GM12892 (cell line): ENCODE measurements around the gene NDUFA7.

Experiments used
- POLR2A ChIP-seq: IDR thresholded peaks from 2 replicates; pipeline ENCODE4 v1.6.1; 2011; ENCODE audit warnings: low read depth, low read length, control low read depth
- TAF1 ChIP-seq: IDR thresholded peaks from 2 replicates; pipeline ENCODE4 v1.6.1; 2011; ENCODE audit warnings: low read depth, mild to moderate bottlenecking, control low read depth, low read length, borderline replicate concordance

DNA sequence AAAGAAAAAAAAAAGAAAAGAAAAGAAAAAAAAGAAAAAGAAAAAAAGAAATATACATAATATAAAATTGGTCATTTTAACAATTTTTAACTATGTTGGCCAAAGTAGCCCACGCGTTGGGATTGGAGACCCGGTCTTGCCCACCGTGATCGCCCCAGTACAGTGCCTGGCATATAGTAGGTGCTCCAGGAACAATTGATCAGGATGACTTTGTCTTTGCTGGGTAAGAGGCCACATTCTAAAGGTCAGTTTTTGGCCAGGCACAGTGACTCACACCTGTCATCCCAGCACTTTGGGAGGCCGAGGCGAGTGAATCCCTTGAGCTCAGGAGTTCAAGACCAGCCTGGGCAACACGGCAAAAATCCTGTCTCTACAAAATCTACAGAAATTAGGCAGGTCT lies 39.0 kb upstream of the NDUFA7 start:
- no peak for TF ChIP-seq POLR2A
- no peak for TF ChIP-seq TAF1
